GM12873 (cell line): ENCODE data around the gene PCNX2.

Experiments
- TF ChIP-seq, protein P1 (sequence below): IDR thresholded peaks from 2 replicates; pipeline ENCODE4 v1.5.1; 2012; ENCODE audit warnings: low read depth, mild to moderate bottlenecking, moderate library complexity, low read length, control low read depth; ENCODE audit not compliant: insufficient read depth; ENCODE audit errors: missing control alignments

Gene PCNX2

DNA sequence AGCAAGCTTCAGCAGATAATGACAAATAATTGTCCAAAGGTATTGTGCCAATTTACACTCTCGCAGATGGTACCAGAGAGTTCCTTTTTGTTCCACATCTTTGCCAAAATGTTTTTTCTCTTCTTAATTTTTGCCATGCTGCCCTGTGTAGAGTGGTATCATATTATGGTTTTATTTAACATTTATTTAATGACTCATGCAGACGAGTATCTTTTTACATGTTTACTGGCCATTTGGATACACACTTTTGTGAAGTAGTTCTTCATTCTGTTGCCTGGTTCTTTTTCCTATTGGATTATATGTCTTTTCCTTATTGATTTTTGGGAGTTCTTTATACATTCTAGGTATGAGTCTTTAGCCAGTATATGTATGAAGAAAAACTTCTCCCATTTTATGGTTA, 151.1 kb downstream of the PCNX2 start:
- TF ChIP-seq, protein P1, sequence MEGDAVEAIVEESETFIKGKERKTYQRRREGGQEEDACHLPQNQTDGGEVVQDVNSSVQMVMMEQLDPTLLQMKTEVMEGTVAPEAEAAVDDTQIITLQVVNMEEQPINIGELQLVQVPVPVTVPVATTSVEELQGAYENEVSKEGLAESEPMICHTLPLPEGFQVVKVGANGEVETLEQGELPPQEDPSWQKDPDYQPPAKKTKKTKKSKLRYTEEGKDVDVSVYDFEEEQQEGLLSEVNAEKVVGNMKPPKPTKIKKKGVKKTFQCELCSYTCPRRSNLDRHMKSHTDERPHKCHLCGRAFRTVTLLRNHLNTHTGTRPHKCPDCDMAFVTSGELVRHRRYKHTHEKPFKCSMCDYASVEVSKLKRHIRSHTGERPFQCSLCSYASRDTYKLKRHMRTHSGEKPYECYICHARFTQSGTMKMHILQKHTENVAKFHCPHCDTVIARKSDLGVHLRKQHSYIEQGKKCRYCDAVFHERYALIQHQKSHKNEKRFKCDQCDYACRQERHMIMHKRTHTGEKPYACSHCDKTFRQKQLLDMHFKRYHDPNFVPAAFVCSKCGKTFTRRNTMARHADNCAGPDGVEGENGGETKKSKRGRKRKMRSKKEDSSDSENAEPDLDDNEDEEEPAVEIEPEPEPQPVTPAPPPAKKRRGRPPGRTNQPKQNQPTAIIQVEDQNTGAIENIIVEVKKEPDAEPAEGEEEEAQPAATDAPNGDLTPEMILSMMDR: no peak

DNA sequence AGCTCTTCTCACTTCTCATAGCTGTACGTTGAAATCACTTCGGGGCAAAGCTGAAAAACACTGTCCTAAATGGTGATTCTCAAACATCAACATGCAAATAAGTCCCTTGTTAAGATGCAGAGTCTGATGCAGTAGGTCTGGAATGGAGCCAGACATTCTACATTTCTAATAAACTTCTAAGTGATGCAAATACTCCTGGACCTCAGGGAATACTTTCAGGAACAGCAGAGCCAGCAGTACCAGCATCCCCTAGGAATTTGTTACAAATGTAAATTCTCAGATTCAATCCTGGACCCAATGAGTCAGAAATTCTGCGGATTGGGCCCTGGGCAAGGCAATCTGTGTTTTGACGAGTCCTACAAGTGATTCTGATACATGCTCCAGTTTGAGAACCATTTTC, 152.3 kb downstream of the PCNX2 start:
- TF ChIP-seq, protein P1: no peak

DNA sequence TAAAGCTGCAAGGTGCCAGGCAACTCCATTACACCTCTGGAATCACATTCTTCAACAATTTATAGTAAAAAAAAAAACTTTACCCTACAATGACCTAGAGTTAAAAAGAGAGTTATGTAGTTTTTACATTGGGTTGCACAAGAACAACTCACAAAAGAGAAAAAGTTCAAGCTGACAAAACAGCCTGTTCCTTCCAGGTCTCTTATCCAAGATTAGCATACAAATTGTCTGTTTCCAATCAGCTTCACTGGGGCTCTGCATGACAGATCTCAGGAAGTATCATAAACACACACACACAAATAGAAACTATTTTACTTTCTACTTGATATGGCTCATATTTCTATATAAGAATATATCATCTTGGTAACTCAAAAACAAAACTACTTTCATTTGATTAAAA, 154.6 kb downstream of the PCNX2 start:
- TF ChIP-seq, protein P1: no peak

DNA sequence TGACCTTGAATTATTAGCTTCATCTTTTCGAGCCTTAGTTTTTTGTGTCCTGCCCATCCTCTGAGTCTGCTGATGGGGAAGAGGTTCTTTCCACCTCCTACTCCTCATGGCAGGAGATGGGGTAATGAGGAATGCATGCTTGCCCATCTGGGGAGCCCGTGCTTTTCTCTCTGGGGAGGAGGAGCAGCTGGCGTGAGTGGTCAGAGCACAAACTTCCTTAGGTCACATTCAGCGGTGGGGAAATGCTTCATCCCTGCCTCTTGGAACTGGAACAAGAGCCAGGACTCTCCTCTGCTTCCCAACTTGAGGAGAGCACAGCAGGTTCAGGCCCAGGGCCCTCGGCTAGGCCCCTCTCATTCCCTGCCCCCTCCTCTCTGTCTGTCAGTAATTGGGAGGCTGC, 155.0 kb downstream of the PCNX2 start:
- TF ChIP-seq, protein P1: no peak

DNA sequence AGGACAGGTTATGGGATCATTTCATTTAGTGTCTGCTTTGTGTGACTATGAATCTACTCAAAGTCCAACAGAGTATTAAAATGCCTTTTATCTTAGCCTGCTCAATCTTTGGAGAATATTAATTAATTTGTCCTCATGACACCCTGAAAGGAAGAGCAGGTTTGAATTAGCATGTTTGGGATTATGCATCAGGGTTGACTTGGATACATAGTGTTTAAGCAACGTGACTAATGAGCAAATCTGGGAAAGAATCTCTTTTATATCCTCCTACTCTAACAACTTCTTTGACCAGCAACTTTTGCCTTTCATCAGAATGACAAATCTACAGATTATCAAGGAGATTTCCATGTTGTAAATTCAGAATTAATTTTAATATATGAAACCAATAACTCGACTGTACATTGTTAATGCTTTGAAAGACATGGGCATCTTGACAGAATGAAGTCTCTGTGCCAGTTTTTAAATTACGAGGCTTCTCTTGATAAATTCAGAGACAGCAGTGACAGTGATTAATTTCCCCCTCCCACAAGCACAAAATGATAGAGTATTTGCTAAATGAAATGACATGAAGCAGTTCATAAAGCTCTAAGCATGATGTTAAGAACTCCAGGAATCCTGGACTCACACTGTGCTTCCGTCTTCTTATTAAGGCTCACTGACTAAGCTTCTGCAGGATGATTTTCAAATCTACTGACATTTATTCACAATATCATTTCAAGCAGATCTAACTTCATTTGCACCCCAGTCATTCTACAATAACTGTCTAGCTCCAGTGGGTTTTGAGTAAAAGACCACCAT, 156.5 kb downstream of the PCNX2 start:
- TF ChIP-seq, protein P1: no peak

DNA sequence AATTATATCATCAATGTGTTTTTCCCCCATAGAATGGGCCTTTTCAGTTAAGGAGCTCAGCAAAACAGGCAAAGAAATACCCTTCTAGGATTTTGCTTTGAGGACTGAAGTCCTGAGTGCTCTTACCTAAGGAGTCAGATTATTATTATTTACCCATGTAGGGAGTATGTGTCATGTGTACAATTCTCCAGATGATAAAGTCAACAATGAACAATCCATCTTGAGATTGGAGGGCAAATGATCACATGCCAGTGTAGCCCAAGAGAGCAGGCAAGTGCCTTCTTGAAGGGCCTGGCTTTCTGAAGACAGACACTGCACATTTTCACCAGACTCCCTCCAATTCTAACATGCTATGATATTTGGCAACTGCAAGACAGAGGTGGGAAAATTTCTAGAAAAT, 159.7 kb downstream of the PCNX2 start:
- TF ChIP-seq, protein P1: no peak

DNA sequence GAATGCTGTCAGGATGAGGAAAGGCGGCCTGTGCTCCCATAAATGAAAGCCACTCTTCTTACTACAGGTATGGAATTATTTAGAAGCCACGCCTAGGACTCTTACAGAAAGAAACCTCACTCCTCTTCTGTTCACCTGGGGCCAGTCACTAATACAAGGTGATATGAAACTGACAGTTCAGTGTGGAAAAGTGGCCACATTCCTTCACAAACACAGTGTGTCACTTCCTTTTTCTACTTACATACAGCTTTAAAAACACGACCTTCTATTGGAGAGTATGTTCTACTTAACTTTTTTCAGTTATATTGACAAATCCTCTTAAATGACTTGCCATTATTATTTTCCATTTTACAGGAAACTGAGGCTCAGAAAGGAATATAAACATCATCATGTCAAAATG, 163.1 kb downstream of the PCNX2 start:
- TF ChIP-seq, protein P1: no peak
